HepG2 (cell line): Measurements from ENCODE around the gene OAT.

ENCODE experiments used
- ATF1 ChIP-seq: IDR thresholded peaks from 2 replicates; pipeline ENCODE4 v1.6.1; 2016; ENCODE audit warnings: mild to moderate bottlenecking, control low read depth
- HES4 ChIP-seq: sonication (generic); formaldehyde crosslinking; IDR thresholded peaks from 2 replicates; pipeline ENCODE4 v1.9.0; 2021; ENCODE audit warnings: mild to moderate bottlenecking, missing genetic modification reagents, borderline replicate concordance
- HOXA9 ChIP-seq: sonication (generic); formaldehyde crosslinking; IDR thresholded peaks from 2 replicates; pipeline ENCODE4 v1.8.1; 2022; ENCODE audit warnings: missing genetic modification reagents, mild to moderate bottlenecking, moderate library complexity, borderline replicate concordance
- NFE2 ChIP-seq: sonication (generic); formaldehyde crosslinking; IDR thresholded peaks from 2 replicates; pipeline ENCODE4 v1.4.0; 2020; ENCODE audit warnings: missing genetic modification reagents
- POLR2A ChIP-seq, 2 experiments: IDR thresholded peaks; 2 replicates each; pipeline ENCODE4 v1.6.1; 2011; ENCODE audit warnings: low read depth in 2 of 2, low read length in 2 of 2, mild to moderate bottlenecking in 1 of 2, moderate library complexity in 1 of 2; ENCODE audit not compliant: insufficient read depth in 1 of 2
- ZMAT3 ChIP-seq: sonication (generic); formaldehyde crosslinking; conservative IDR thresholded peaks from 2 replicates; pipeline ENCODE4 v1.7.0; 2021; ENCODE audit warnings: missing genetic modification reagents
- ZSCAN29 ChIP-seq: sonication (generic); formaldehyde crosslinking; conservative IDR thresholded peaks from 2 replicates; pipeline ENCODE4 v1.4.0; 2020; ENCODE audit warnings: mild to moderate bottlenecking, missing genetic modification reagents
- TF ChIP-seq, protein P1 (sequence below): IDR thresholded peaks from 2 replicates; pipeline ENCODE4 v1.6.1; 2016; ENCODE audit warnings: control low read depth

DNA sequence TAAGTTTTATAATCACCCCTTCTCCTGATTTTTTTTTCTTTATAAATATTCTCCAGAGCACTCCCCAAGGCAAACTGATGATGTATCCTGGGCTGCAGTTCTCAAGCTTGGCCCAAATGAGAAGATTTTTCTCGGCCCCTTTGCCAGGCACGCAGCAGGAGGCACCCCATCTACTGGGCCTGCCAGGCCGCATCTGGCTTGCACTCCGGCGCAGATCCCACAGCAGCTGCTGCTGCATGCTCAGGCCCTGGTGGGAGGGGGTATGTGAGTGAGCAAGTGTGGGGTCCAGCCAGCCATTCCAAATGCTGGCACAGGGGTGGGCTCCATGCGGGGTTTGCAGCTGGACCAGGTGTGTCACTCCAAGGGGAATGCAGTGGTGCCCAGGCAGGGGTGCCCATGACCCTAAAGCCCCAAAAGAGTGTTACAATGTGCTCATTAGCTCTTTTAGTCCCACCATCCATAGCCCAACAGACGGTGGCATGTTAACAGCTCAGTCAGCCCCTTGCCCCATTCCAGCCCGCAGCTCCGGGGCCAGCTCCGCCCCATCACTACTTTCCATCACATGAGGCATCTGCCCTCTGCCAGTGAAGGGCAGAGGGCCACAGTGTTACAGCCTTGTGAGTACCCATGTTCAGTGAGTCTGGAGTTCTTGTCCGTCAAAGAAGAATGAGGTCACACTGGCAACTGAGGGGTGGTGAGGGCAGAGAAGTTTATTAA, 25.9 kb downstream of the OAT start:
- TF ChIP-seq ZSCAN29 (CRISPR knock-in tag) (no peak), NFE2 (CRISPR knock-in tag) (no peak), HES4 (no peak), POLR2A (IDR thresholded peaks at IDR 0.05; ENCODE audit: insufficient read depth in 1 of 2, low read depth in 2 of 2, low read length in 2 of 2) (no peak), ATF1 (no peak), ZMAT3 (no peak), HOXA9 (CRISPR knock-in tag) (no peak)
- TF ChIP-seq, protein P1, sequence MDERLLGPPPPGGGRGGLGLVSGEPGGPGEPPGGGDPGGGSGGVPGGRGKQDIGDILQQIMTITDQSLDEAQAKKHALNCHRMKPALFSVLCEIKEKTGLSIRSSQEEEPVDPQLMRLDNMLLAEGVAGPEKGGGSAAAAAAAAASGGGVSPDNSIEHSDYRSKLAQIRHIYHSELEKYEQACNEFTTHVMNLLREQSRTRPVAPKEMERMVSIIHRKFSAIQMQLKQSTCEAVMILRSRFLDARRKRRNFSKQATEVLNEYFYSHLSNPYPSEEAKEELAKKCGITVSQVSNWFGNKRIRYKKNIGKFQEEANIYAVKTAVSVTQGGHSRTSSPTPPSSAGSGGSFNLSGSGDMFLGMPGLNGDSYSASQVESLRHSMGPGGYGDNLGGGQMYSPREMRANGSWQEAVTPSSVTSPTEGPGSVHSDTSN (CRISPR knock-in tag): no peak
